A673 (cell line): ENCODE measurements around the gene ST7L. TPM values are rescaled to one million over a fixed set of nuclear protein-coding genes. Genes with fewer than 3 reads are reported as not detected.

Experiments
- BruUV-seq: library from RNA; stranded (reverse); fragments of 400-500 nt; replicated peaks from 2 replicates; lab custom pipeline; 2021; lab: Mats Ljungman, UMichigan
- CTCF ChIA-PET: fragments of 300-600 bp; sonication (Branson Sonifier 250); formaldehyde crosslinking; loops from one replicate; lab custom pipeline; 2022; ENCODE audit warnings: antibody characterized with exemption; lab: Charles Lee
- POLR2A ChIA-PET: fragments of 300-600 bp; sonication (Branson Sonifier 250); formaldehyde crosslinking; loops from one replicate; lab custom pipeline; 2022; ENCODE audit warnings: antibody characterized with exemption; ENCODE audit not compliant: low non-redundant PET; lab: Charles Lee
- DNase-seq: peaks from one replicate; pipeline ENCODE4 v3.0.0-alpha.2; 2015; ENCODE audit warnings: low spot score
- H3K27ac ChIP-seq: fragments of 200-600 bp; sonication (generic); 2 replicates; pipeline ENCODE4 v1.5.1; 2016; ENCODE audit warnings: mixed run types, low read depth, mild to moderate bottlenecking, mixed read lengths, antibody characterized with exemption, low read length; ENCODE audit not compliant: poor library complexity, severe bottlenecking
- H3K27me3 ChIP-seq: fragments of 200-600 bp; sonication (generic); replicated peaks from 2 replicates; pipeline ENCODE4 v1.6.1; 2017; ENCODE audit warnings: mixed run types, low read depth, mild to moderate bottlenecking, mixed read lengths, antibody characterized with exemption, low read length; ENCODE audit not compliant: insufficient read depth, poor library complexity
- H3K36me3 ChIP-seq: fragments of 200-600 bp; sonication (generic); 2 replicates; pipeline ENCODE4 v1.6.1; 2016; ENCODE audit warnings: mixed run types, mild to moderate bottlenecking, mixed read lengths, antibody characterized with exemption, low read length; ENCODE audit not compliant: insufficient read depth, poor library complexity, severe bottlenecking
- H3K4me1 ChIP-seq: fragments of 200-600 bp; sonication (generic); 2 replicates; pipeline ENCODE4 v1.6.1; 2017; ENCODE audit warnings: mixed run types, mild to moderate bottlenecking, mixed read lengths, antibody characterized with exemption, low read length; ENCODE audit not compliant: insufficient read depth, poor library complexity, severe bottlenecking
- H3K4me3 ChIP-seq: fragments of 200-600 bp; sonication (generic); 2 replicates; pipeline ENCODE4 v1.5.1; 2016; ENCODE audit warnings: low read depth, mixed run types, mild to moderate bottlenecking, mixed read lengths, low read length; ENCODE audit not compliant: poor library complexity, severe bottlenecking
- H3K9me3 ChIP-seq: fragments of 200-600 bp; sonication (generic); 2 replicates; pipeline ENCODE4 v1.6.1; 2016; ENCODE audit warnings: mixed run types, low read depth, mild to moderate bottlenecking, mixed read lengths, antibody characterized with exemption, low read length; ENCODE audit not compliant: poor library complexity, severe bottlenecking
- EZH2 ChIP-seq: fragments of 200-600 bp; sonication (generic); IDR thresholded peaks from 2 replicates; pipeline ENCODE4 v1.6.1; 2017; ENCODE audit warnings: borderline replicate concordance, low read depth, mild to moderate bottlenecking, mixed read lengths, antibody characterized with exemption, low read length; ENCODE audit not compliant: poor library complexity, severe bottlenecking
- intact Hi-C: fragments of 100-400 bp; cut with micrococcal nuclease; formaldehyde crosslinking; loops from one replicate; pipeline ENCODE4 v1.10.0; 2022; ENCODE audit not compliant: unreplicated experiment
- total RNA-seq: library from RNA; stranded (reverse); gene quantifications from 2 replicates; pipeline ENCODE4 v1.2.3, GENCODE V29; 2021
- TF ChIP-seq, protein P1 (sequence below): fragments of 300-800, 200-600 bp; sonication (generic); conservative IDR thresholded peaks from 2 replicates; pipeline ENCODE4 v1.5.1; 2017; ENCODE audit warnings: low read depth, mild to moderate bottlenecking, antibody characterized with exemption, low read length, moderate library complexity, mixed read lengths

Gene ST7L
- total RNA-seq, 1 experiment from 2014 or later: 29.6 TPM

DNA sequence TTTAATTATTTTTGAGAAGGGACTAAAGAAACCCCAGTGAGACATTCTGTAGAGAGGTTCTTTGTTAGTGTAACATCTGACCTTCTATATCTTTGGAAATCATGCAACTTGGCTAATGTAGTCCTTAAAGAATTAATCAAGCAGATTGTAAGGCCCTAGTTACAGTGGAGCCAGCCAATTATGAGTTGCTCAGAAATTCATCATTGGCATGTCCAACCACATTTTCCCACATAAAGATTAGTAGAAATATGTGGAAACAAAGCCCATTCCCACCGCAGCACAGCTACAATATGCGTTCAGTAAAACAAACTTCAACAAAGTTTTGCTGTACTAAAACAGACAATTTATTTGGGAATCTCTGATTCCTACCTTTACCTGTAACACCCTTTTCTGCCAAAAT is 82.4 kb downstream of the ST7L start:
- no peak overlapping the region for H3K4me3 ChIP-seq
- POLR2A ChIA-PET: no interaction called here
- intact Hi-C loops: no loop called here
- CTCF ChIA-PET: no interaction called here
- BruUV-seq: no TSS peak
- no peak overlapping the region for H3K27ac ChIP-seq
- H3K9me3 ChIP-seq: no peaks in the 10 kb centered on the region
- DNase-seq: no peak
- H3K4me1 ChIP-seq: no peaks in the 10 kb centered on the region
- TF ChIP-seq, protein P1, sequence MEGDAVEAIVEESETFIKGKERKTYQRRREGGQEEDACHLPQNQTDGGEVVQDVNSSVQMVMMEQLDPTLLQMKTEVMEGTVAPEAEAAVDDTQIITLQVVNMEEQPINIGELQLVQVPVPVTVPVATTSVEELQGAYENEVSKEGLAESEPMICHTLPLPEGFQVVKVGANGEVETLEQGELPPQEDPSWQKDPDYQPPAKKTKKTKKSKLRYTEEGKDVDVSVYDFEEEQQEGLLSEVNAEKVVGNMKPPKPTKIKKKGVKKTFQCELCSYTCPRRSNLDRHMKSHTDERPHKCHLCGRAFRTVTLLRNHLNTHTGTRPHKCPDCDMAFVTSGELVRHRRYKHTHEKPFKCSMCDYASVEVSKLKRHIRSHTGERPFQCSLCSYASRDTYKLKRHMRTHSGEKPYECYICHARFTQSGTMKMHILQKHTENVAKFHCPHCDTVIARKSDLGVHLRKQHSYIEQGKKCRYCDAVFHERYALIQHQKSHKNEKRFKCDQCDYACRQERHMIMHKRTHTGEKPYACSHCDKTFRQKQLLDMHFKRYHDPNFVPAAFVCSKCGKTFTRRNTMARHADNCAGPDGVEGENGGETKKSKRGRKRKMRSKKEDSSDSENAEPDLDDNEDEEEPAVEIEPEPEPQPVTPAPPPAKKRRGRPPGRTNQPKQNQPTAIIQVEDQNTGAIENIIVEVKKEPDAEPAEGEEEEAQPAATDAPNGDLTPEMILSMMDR: no peak
- no peak for TF ChIP-seq EZH2
- peaks cover 6% of the 10 kb centered on the region for H3K36me3 ChIP-seq
- no peaks in the 10 kb centered on the region for H3K27me3 ChIP-seq

DNA sequence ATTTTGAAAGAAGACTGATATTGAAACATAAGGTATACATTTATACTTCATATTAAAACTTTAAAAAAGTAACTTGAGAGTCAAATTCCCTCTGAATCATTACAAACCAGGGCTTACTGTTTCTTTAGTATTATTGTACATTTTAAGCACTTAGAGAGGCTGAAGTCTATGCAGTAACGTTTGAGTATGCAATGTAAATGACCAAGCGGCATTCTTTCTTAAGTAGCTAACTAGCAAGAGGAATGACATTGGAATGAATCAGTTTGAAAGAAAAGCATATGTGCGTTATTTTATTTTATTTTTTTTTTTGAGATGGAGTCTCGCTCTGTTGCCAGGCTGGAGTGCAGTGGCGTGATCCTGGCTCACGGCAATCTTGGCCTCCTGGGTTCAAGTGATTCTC is 85.9 kb downstream of the ST7L start:
- no peaks in the 10 kb centered on the region for H3K36me3 ChIP-seq
- ChIA-PET CTCF (no interaction called here), POLR2A (no interaction called here)
- no peak overlapping the region for H3K27ac ChIP-seq
- H3K27me3 ChIP-seq: no peaks in the 10 kb centered on the region
- DNase-seq: no peak
- peaks cover 8% of the 10 kb centered on the region for H3K4me1 ChIP-seq
- intact Hi-C loops: no loop called here
- H3K4me3 ChIP-seq: no peak overlapping the region
- H3K9me3 ChIP-seq: no peaks in the 10 kb centered on the region
- no peak for TF ChIP-seq EZH2
- TF ChIP-seq, protein P1: no peak
- BruUV-seq: no TSS peak

DNA sequence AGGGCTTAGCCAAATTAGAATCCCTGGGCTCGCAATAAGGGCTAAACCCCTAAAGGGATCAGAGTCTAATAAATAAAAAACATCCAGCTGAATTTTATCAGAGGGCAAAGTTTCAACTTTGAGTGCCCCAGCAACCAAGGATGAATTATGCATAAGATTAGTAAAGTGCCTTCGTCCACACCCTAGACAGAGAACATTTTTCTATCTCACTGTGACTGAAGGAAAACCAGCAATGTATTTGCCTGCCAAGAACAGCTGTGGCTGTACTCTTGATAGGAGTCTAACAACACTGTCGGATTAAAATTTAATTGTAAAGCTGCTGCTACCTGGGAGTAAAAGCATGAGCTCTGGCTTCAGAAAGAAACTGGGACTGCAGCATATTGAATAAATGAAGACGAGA is 86.9 kb downstream of the ST7L start:
- ChIA-PET CTCF (no interaction called here), POLR2A (interaction anchor here (0.6 kb wide), 1 partner anchor 10 kb away, joined by 5 read pairs; no protein-coding TSS in a partner anchor)
- intact Hi-C loops: no loop called here
- BruUV-seq: no TSS peak
- H3K9me3 ChIP-seq: no peaks in the 10 kb centered on the region
- TF ChIP-seq, protein P1: no peak
- TF ChIP-seq EZH2: no peak
- no peaks in the 10 kb centered on the region for H3K36me3 ChIP-seq
- DNase-seq: no peak
- peaks cover 16% of the 10 kb centered on the region for H3K4me1 ChIP-seq
- no peaks in the 10 kb centered on the region for H3K27me3 ChIP-seq
- H3K4me3 ChIP-seq: no peak overlapping the region
- H3K27ac ChIP-seq: no peak overlapping the region
